GM23248 (cell line): ENCODE data around the gene PNMA5.

ENCODE experiments used
- EZH2 ChIP-seq: fragments of 200-600 bp; sonication (generic); IDR thresholded peaks from 2 replicates; pipeline ENCODE4 v1.6.1; 2018; ENCODE audit warnings: antibody characterized with exemption, mild to moderate bottlenecking; ENCODE audit not compliant: insufficient read depth, poor library complexity, severe bottlenecking
- EZH2phosphoT487 ChIP-seq: fragments of 200-600 bp; sonication (generic); IDR thresholded peaks from 2 replicates; pipeline ENCODE4 v1.6.1; 2018; ENCODE audit warnings: antibody characterized with exemption, moderate library complexity, mild to moderate bottlenecking, low read depth; ENCODE audit not compliant: insufficient read depth

GRCh38 chrX:153032397-153033118 is 38.6 kb upstream of the PNMA5 start:
- TF ChIP-seq EZH2phosphoT487 (no peak), EZH2 (no peak)
